B cell (primary cell): ENCODE results near the gene RAMAC.

Experiments used
- EZH2 ChIP-seq: IDR thresholded peaks from 2 replicates; pipeline ENCODE4 v1.6.1; 2012; ENCODE audit warnings: borderline replicate concordance, low read depth, mild to moderate bottlenecking, moderate library complexity, low read length; ENCODE audit not compliant: insufficient read depth, poor library complexity, severe bottlenecking
- TF ChIP-seq, protein P1 (sequence below): fragments of 200-600 bp; IDR thresholded peaks from one replicate; pipeline ENCODE4 v1.8.0; 2022; ENCODE audit warnings: antibody characterized with exemption, mild to moderate bottlenecking

DNA sequence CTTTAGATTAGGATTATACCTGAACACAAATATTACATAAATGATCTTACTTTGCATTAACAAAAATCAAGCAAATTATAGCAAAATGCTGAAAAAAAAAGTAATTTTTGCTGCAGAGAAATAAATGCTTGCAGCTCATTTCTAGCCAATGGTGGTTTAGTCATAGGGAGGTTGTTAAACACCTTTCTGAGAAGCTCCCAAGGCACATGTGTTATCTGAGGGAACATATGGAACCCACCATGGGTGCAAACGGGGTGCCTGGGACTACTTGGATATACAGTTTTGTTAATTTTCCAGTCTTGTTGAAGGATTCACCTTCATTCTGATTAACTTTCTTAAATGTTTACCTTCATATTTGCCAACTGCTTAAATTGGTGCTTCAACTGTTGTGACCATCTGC is 8.9 kb upstream of the RAMAC start:
- TF ChIP-seq, protein P1, sequence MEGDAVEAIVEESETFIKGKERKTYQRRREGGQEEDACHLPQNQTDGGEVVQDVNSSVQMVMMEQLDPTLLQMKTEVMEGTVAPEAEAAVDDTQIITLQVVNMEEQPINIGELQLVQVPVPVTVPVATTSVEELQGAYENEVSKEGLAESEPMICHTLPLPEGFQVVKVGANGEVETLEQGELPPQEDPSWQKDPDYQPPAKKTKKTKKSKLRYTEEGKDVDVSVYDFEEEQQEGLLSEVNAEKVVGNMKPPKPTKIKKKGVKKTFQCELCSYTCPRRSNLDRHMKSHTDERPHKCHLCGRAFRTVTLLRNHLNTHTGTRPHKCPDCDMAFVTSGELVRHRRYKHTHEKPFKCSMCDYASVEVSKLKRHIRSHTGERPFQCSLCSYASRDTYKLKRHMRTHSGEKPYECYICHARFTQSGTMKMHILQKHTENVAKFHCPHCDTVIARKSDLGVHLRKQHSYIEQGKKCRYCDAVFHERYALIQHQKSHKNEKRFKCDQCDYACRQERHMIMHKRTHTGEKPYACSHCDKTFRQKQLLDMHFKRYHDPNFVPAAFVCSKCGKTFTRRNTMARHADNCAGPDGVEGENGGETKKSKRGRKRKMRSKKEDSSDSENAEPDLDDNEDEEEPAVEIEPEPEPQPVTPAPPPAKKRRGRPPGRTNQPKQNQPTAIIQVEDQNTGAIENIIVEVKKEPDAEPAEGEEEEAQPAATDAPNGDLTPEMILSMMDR: no peak
- no peak for TF ChIP-seq EZH2
